ENCODE measurements around the gene TMEM132C. TPM values are rescaled to one million over a fixed set of nuclear protein-coding genes. Genes with fewer than 3 reads are reported as not detected.

Gene TMEM132C
- total and polyA plus RNA-seq, 8 donors = 0.50 to 36.6 (median 33.2) TPM

GRCh38 chr12:128266541-128267130 is 334 bp upstream of the TMEM132C start:
- Histone ChIP-seq H3K9me3 (no peaks in the 10 kb centered on the region), H3K4me1 (peaks cover 0 to 12% of the 10 kb centered on the region in 2 donors), H3K27ac (no peak overlapping the region), H3K27me3 (peaks cover 34 to 86% of the 10 kb centered on the region in 2 donors), H3K4me3 (no peak overlapping the region), H3K36me3 (no peaks in the 10 kb centered on the region)
- TF ChIP-seq CTCF (IDR thresholded peaks at IDR 0.05) = no peak
- intact Hi-C loops (cut with DNase I) = loop anchor here in 1 of 2 donors (10.0 kb wide), 1 partner anchor 118 kb away; no protein-coding TSS in a partner anchor
- ATAC-seq = no peak
- peak in 2 of 4 donors; percentile 49 for DNase-seq

GRCh38 chr12:128267651-128268378 is 845 bp downstream of the TMEM132C start:
- no peak for ATAC-seq

GRCh38 chr12:128268379-128268995 is 1.5 kb downstream of the TMEM132C start:
- H3K4me1 ChIP-seq = peaks cover 0 to 12% of the 10 kb centered on the region in 2 donors
- ATAC-seq = no peak
- peaks cover 34 to 77% of the 10 kb centered on the region in 2 donors for H3K27me3 ChIP-seq
- H3K4me3 ChIP-seq = peak overlapping the region in 1 of 2 donors; percentile 9
- H3K27ac ChIP-seq = no peak overlapping the region
- DNase-seq = peak in 2 of 4 donors; percentile 20 to 66
- TF ChIP-seq CTCF (IDR thresholded peaks at IDR 0.05) = no peak
- intact Hi-C loops (cut with DNase I) = loop anchor here in 1 of 2 donors (10.0 kb wide), 1 partner anchor 116 kb away; no protein-coding TSS in a partner anchor
- H3K36me3 ChIP-seq = no peaks in the 10 kb centered on the region
- H3K9me3 ChIP-seq = no peaks in the 10 kb centered on the region

More at GRCh38 chr12:128267651-128268378, 845 bp downstream of the TMEM132C start:
- Histone ChIP-seq H3K9me3 (no peaks in the 10 kb centered on the region), H3K27me3 (peaks cover 34 to 84% of the 10 kb centered on the region in 2 donors), H3K36me3 (no peaks in the 10 kb centered on the region), H3K4me1 (peaks cover 0 to 12% of the 10 kb centered on the region in 2 donors), H3K27ac (no peak overlapping the region), H3K4me3 (peak overlapping the region in 1 of 2 donors; percentile 9)
- DNase-seq = peak in 3 of 4 donors; percentile 38 to 68 (median 47)
- no peak for TF ChIP-seq CTCF (IDR thresholded peaks at IDR 0.05)
- intact Hi-C loops (cut with DNase I) = loop anchor here in 1 of 2 donors (10.0 kb wide), 1 partner anchor 117 kb away; no protein-coding TSS in a partner anchor

GRCh38 chr12:128269181-128269591 is 2.2 kb downstream of the TMEM132C start:
- no peak overlapping the region for H3K4me3 ChIP-seq
- H3K4me1 ChIP-seq = peaks cover 0 to 12% of the 10 kb centered on the region in 2 donors
- peaks cover 0 to 6% of the 10 kb centered on the region in 2 donors for H3K9me3 ChIP-seq
- ATAC-seq (no peak), DNase-seq (peak in 2 of 4 donors; percentile 63 to 72)
- intact Hi-C loops (cut with DNase I) = loop anchor here in 1 of 2 donors (10.0 kb wide), 1 partner anchor 116 kb away; no protein-coding TSS in a partner anchor
- H3K27me3 ChIP-seq = peaks cover 34 to 71% of the 10 kb centered on the region in 2 donors
- no peak for TF ChIP-seq CTCF (IDR thresholded peaks at IDR 0.05)
- H3K27ac ChIP-seq = no peak overlapping the region
- H3K36me3 ChIP-seq = no peaks in the 10 kb centered on the region
